Liver (tissue), 9 donors: ENCODE data around the gene CYSRT1. TPM values are rescaled to one million over a fixed set of nuclear protein-coding genes. Genes with fewer than 3 reads are reported as not detected.

Experiments
- DNase-seq: peaks from one replicate; pipeline ENCODE4 v3.0.0-alpha.2; 2017; ENCODE audit warnings: low spot score
- H3K27ac ChIP-seq, 2 donors: one replicate each; pipeline ENCODE4 v1.7.0; 2013; ENCODE audit warnings: inconsistent platforms in 2 of 2, low read length in 2 of 2, control low read depth in 1 of 2, low read depth in 1 of 2, mild to moderate bottlenecking in 1 of 2
- H3K27me3 ChIP-seq, 4 donors: one replicate each; pipeline versions ENCODE4 v1.6.1 to v1.7.0; 2013; ENCODE audit warnings: low read length in 3 of 4, inconsistent platforms in 1 of 4, mild to moderate bottlenecking in 1 of 4, moderate library complexity in 1 of 4; ENCODE audit not compliant: control insufficient read depth in 4 of 4, insufficient read depth in 4 of 4
- H3K36me3 ChIP-seq, 4 donors: one replicate each; pipeline versions ENCODE4 v1.6.1 to v1.7.0; 2013; ENCODE audit warnings: low read length in 3 of 4, mild to moderate bottlenecking in 3 of 4, low read depth in 1 of 4, moderate library complexity in 1 of 4; ENCODE audit not compliant: control insufficient read depth in 4 of 4, insufficient read depth in 3 of 4
- H3K4me1 ChIP-seq, 4 donors: one replicate each; pipeline versions ENCODE4 v1.6.1 to v1.7.0; 2013; ENCODE audit warnings: low read length in 3 of 4, mild to moderate bottlenecking in 3 of 4, moderate library complexity in 1 of 4; ENCODE audit not compliant: control insufficient read depth in 4 of 4, insufficient read depth in 4 of 4
- H3K4me3 ChIP-seq, 3 donors: one replicate each; pipeline versions ENCODE4 v1.6.1 to v1.7.0; 2013; ENCODE audit warnings: low read length in 3 of 3, control low read depth in 1 of 3, low read depth in 1 of 3, mild to moderate bottlenecking in 1 of 3
- H3K9ac ChIP-seq, 2 donors: one replicate each; pipeline ENCODE4 v1.7.0; 2013; ENCODE audit warnings: low read length in 2 of 2, mild to moderate bottlenecking in 2 of 2, moderate library complexity in 2 of 2, control low read depth in 1 of 2, low read depth in 1 of 2
- H3K9me3 ChIP-seq, 4 donors: one replicate each; pipeline versions ENCODE4 v1.6.1 to v1.7.0; 2013; ENCODE audit warnings: low read length in 3 of 4; ENCODE audit not compliant: control insufficient read depth in 4 of 4
- EGR1 ChIP-seq, 2 donors: IDR thresholded peaks; 2 replicates each; pipeline ENCODE4 v1.6.1; 2016 to 2018; ENCODE audit warnings: antibody characterized with exemption in 2 of 2, low read depth in 2 of 2
- GABPA ChIP-seq, 2 donors: IDR thresholded peaks in 1 of 2; conservative IDR thresholded peaks in 1 of 2; 2 replicates each; pipeline ENCODE4 v1.6.1; 2016; ENCODE audit warnings: antibody characterized with exemption in 2 of 2, mild to moderate bottlenecking in 1 of 2, moderate library complexity in 1 of 2
- HNF4A ChIP-seq, 2 donors: conservative IDR thresholded peaks; 2 replicates each; pipeline ENCODE4 v1.6.1; 2016; ENCODE audit warnings: antibody characterized with exemption in 2 of 2, mild to moderate bottlenecking in 2 of 2
- HNF4G ChIP-seq: IDR thresholded peaks from 2 replicates; pipeline ENCODE4 v1.6.1; 2016; ENCODE audit warnings: antibody characterized with exemption
- JUND ChIP-seq, 2 donors: IDR thresholded peaks; 2 replicates each; pipeline ENCODE4 v1.6.1; 2016; ENCODE audit warnings: antibody characterized with exemption in 2 of 2
- NR2F2 ChIP-seq: IDR thresholded peaks from 2 replicates; pipeline ENCODE4 v1.6.1; 2016; ENCODE audit warnings: antibody characterized with exemption
- RAD21 ChIP-seq, 2 donors: IDR thresholded peaks; 2 replicates each; pipeline ENCODE4 v1.6.1; 2016; ENCODE audit warnings: antibody characterized with exemption in 2 of 2, mild to moderate bottlenecking in 2 of 2
- TAF1 ChIP-seq: conservative IDR thresholded peaks from 2 replicates; pipeline ENCODE4 v1.6.1; 2016; ENCODE audit warnings: antibody characterized with exemption, mild to moderate bottlenecking
- YY1 ChIP-seq: IDR thresholded peaks from 2 replicates; pipeline ENCODE4 v1.6.1; 2016; ENCODE audit warnings: antibody characterized with exemption, mild to moderate bottlenecking
- WGBS: extraction: QIAGEN DNeasy Blood & Tissue Kit; methylation state at CpG from one replicate; pipeline ENCODE4 v1.1.7; 2013; 5-methylcytosine and 5-hydroxymethylcytosine counted together
- polyA plus RNA-seq, 2 donors: library from polyadenylated mRNA; stranded (reverse) in 1 of 2; unstranded in 1 of 2; fragments of 200-250 nt in 1 of 2; fragments of >200 nt in 1 of 2; fragmentation: Nextera tagmentation in 1 of 2; extraction: Ambion mirVana in 1 of 2; gene quantifications; one replicate each; pipeline versions ENCODE4 v1.2.1 to v1.2.3, GENCODE V29; 2013 to 2015
- total RNA-seq, 2 donors: library from RNA; depleted of rRNA; stranded (reverse); fragments of >200 nt; gene quantifications; one replicate each; pipeline ENCODE4 v1.2.3, GENCODE V29; 2014
- TF ChIP-seq, protein P1 (sequence below): fragments of 150-350 bp; IDR thresholded peaks from 2 replicates; pipeline ENCODE4 v1.5.1; 2017; ENCODE audit warnings: improper control_type of control experiment, low read depth, low read length; ENCODE audit not compliant: missing input control
- TF ChIP-seq, protein P2 (sequence below): IDR thresholded peaks from 2 replicates; pipeline ENCODE4 v1.6.1; 2016; ENCODE audit warnings: antibody characterized with exemption
- donor health status: healthy.
- donor health status: healthy.
- donor health status: healthy.
- donor health status: healthy.
- donor health status: healthy.

CYSRT1 gene
- total and polyA plus RNA-seq, 4 donors: 0.14 to 0.50 (median 0.20) TPM

DNA sequence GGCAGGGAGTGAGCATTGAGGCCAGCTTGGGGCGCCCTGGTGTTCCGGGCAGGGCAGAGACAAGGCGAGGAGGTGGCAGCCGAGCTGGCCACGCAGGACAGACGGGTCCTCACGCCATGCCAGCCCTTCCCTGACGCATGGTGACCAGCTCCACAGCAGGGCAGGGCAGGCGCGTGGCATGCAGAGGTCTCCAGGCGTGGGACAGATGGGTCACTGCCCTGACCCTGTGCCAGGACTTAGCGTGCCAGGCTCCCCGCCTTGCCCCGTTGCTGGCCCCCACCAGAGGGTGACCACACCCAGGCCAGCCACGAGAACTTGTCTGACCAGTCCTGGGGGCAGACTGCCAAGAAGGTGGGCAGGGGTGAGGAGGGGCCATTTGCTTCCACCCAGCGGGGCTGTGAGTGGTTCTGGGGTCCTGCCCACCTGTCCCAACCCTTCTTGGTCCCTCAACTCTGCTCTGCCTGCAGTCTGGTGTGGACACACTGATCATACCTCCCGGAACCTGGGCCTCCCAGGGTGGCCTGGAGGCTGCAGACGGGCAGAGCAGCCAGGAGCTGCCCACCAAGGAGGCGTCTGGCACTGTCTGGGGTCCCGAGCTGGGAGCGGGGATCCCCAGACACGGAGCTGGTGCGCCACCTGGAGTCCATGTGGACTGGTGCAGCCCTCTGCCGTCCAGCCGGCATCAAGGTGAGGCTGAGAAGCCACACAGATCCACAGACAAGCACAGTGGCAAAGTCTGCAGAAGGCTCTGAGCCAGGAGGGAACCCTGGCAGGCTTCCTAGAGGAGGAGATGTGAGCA, 2.3 kb downstream of the CYSRT1 start, which contains the start of gene RNF224:
RNF224 (plus strand) TSS at position 449 of the 799 bp plus-strand sequence. CDS start 834 bp downstream, outside the sequence.
- no peak within 1 kb of the TSS for H3K9ac ChIP-seq
- peaks cover 8 to 18% (median 13%) of the 10 kb centered on the region in 4 donors for H3K4me1 ChIP-seq
- 30% methylated on average over 25 of the region's 25 CpGs for WGBS
- no peaks in the 10 kb centered on the region for H3K9me3 ChIP-seq
- H3K27ac ChIP-seq: no peak within 1 kb of the TSS
- DNase-seq: peak; percentile 87
- H3K27me3 ChIP-seq: no peaks in the 10 kb centered on the region
- H3K4me3 ChIP-seq: no peak within 1 kb of the TSS
- TF ChIP-seq JUND (IDR thresholded peaks at IDR 0.05) (no peak), RAD21 (IDR thresholded peaks at IDR 0.05) (peak; percentile 93 to 96)
- TF ChIP-seq, protein P1, sequence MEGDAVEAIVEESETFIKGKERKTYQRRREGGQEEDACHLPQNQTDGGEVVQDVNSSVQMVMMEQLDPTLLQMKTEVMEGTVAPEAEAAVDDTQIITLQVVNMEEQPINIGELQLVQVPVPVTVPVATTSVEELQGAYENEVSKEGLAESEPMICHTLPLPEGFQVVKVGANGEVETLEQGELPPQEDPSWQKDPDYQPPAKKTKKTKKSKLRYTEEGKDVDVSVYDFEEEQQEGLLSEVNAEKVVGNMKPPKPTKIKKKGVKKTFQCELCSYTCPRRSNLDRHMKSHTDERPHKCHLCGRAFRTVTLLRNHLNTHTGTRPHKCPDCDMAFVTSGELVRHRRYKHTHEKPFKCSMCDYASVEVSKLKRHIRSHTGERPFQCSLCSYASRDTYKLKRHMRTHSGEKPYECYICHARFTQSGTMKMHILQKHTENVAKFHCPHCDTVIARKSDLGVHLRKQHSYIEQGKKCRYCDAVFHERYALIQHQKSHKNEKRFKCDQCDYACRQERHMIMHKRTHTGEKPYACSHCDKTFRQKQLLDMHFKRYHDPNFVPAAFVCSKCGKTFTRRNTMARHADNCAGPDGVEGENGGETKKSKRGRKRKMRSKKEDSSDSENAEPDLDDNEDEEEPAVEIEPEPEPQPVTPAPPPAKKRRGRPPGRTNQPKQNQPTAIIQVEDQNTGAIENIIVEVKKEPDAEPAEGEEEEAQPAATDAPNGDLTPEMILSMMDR: peak; percentile 91
- H3K36me3 ChIP-seq: no peaks in the 10 kb centered on the region

DNA sequence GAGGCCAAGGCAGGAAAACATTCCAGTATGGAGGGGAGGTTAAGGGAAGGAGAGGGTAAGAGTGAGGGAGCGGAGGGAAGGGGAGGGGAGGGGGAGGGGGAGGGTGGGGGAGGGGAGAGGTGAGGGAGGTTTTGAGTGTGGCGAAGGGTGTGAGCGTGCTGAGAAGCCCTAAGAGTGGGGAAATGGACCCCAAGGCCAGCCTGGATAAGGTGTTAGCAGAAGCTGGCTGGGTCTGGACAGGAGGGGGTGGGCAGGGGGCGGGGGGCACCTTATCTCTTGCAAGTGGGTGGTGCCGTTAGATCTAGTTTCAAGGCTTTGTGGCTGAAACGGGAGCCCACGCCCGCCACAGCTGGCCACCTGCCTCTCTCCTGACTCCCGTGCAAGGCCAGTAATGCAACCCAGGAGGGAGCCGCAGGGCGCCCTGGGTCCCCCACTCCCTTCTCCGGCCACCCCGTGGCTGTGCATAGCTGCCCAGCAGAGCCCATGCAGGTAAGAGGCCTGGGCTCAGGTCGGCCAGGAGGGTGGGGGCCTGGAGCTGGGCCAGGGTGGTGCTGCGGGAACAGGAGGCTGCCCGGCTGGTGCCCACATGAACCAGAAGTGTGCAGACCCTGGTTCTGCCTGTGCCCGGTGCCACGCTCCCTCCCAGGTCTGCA, 3.0 kb downstream of the CYSRT1 start:
- Histone ChIP-seq H3K27me3 (no peaks in the 10 kb centered on the region), H3K4me3 (no peak overlapping the region), H3K4me1 (peaks cover 5 to 13% (median 7%) of the 10 kb centered on the region in 4 donors), H3K36me3 (no peaks in the 10 kb centered on the region), H3K9me3 (no peaks in the 10 kb centered on the region), H3K9ac (no peak overlapping the region), H3K27ac (no peak overlapping the region)
- DNase-seq: no peak
- 38% methylated on average over 18 of the region's 18 CpGs for WGBS
- TF ChIP-seq HNF4A (conservative IDR thresholded peaks at IDR 0.05): no peak
- TF ChIP-seq HNF4G: no peak
- TF ChIP-seq JUND (IDR thresholded peaks at IDR 0.05): no peak
- TF ChIP-seq GABPA (IDR thresholded peaks at IDR 0.05 in 1 of 2, conservative IDR thresholded peaks at IDR 0.05 in 1 of 2): no peak
- TF ChIP-seq NR2F2: no peak
- TF ChIP-seq YY1: no peak
- TF ChIP-seq TAF1: no peak
- no peak for TF ChIP-seq EGR1 (IDR thresholded peaks at IDR 0.05; ENCODE audit: low read depth in 2 of 2)
- TF ChIP-seq, protein P2, sequence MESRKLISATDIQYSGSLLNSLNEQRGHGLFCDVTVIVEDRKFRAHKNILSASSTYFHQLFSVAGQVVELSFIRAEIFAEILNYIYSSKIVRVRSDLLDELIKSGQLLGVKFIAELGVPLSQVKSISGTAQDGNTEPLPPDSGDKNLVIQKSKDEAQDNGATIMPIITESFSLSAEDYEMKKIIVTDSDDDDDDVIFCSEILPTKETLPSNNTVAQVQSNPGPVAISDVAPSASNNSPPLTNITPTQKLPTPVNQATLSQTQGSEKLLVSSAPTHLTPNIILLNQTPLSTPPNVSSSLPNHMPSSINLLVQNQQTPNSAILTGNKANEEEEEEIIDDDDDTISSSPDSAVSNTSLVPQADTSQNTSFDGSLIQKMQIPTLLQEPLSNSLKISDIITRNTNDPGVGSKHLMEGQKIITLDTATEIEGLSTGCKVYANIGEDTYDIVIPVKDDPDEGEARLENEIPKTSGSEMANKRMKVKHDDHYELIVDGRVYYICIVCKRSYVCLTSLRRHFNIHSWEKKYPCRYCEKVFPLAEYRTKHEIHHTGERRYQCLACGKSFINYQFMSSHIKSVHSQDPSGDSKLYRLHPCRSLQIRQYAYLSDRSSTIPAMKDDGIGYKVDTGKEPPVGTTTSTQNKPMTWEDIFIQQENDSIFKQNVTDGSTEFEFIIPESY: no peak
- TF ChIP-seq, protein P1: no peak
